Subcutaneous adipose tissue (tissue), 4 donors: ENCODE results near the gene CASP8. TPM values are rescaled to one million over a fixed set of nuclear protein-coding genes. Genes with fewer than 3 reads are reported as not detected.

Experiments used
- CTCF ChIP-seq: fragments of 450-650 bp; IDR thresholded peaks from one replicate; pipeline ENCODE4 v1.5.1; 2016; ENCODE audit warnings: low read depth, mild to moderate bottlenecking, control low read depth, antibody characterized with exemption, moderate library complexity
- total RNA-seq, 4 donors: library from RNA; depleted of rRNA; stranded (reverse); fragments of >200 nt; gene quantifications; one replicate each; pipeline ENCODE4 v1.1.0, GENCODE V29; 2016

Gene CASP8
- total RNA-seq: 10 to 100 TPM; 17.3 to 34.8 (median 22.7) TPM

DNA sequence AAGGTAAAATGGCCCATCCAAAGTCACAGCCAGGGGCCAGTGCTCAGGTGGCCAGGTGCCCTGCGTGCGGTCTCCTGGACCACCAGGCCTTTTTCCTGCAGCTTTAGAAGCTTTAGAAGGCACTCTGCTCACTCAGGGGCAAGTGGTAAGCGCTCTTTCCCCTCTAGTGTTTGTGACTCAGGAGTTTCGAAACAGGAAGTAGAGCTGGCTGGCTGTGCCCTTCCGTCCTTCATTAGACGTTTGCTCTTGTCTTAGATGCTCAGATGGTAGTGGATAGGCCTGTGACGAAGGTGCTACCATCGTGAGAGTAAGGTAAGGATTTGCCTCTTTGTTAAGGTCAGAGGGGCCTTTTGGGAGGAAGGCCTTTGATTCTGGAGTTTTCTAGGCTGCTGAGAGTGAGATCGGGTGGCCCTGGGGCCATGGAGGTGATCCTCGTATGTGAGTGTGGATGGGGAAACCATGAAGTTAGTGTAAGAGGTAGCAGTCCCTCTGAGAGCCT lies at the start of gene CASP8:
CASP8 (plus strand) TSS at position 235 of the 499 bp plus-strand sequence. CDS start 5,951 bp downstream, outside the sequence.
- no peak for TF ChIP-seq CTCF

DNA sequence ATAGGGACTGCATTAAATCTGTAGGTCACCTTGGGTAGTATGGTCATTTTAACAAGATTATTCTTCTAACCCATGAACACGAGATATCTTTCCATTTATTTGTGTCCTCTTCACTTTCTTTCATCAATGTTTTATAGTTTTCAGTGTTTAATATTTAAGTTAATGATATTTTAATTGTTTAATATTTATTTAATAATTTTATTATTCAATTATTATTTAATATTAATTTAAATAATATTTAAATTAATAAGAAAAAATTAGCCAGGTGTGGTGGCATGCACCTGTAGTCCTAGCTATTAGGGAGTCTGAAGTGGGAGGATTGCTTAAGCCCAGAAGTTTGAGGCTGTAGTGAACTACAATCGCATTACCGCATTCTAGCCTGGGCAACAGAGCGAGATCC lies 44.4 kb upstream of the CASP8 start:
- no peak for TF ChIP-seq CTCF

DNA sequence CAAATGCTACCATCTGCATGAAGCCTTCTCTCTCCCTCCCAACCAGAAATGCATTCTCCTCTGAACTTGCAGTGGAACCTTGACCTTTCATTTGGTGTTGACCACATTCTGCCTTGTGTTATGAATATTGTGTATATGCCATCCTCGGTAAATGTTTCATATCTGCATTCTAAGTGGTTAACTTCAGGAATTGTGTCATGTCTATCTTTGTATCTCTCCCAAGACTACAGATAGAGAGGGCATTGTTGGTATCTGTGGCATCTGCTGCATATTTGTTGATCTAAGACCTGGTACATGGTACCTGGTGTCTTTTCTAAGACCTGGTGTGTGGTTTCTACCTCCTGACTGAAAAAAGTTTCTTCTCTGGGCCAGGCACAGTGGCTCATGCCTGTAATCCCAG lies 43.4 kb upstream of the CASP8 start:
- no peak for TF ChIP-seq CTCF

- TF ChIP-seq CTCF: no peak
These were observed 41.6 kb upstream of the CASP8 start for GRCh38 chr2:201218780-201219179.

- TF ChIP-seq CTCF: no peak
These were observed 40.8 kb upstream of the CASP8 start for GRCh38 chr2:201219328-201220096.

GRCh38 chr2:201220102-201220570 lies 40.2 kb upstream of the CASP8 start:
- TF ChIP-seq CTCF: no peak
